GM18505 (cell line): ENCODE results near the gene TTLL4.
"Not testable (repeated sequence)": the region's sequence is repeated elsewhere in the genome, so short reads cannot be mapped to it uniquely, and the experiment has no call there.

Experiments used
- ATAC-seq: cut with Tn5 transposase; IDR thresholded peaks from one replicate; pipeline ENCODE4 v1.9.1; 2021; ENCODE audit not compliant: unreplicated experiment
- POLR2A ChIP-seq: IDR thresholded peaks from 4 replicates; pipeline ENCODE4 v1.6.1; 2011; ENCODE audit warnings: borderline replicate concordance; ENCODE audit not compliant: insufficient read depth, insufficient read length; ENCODE audit errors: extremely low read depth

The TTLL4 gene

GRCh38 chr2:218746470-218746795, 35.8 kb downstream of the TTLL4 start:
- no peak for ATAC-seq
- TF ChIP-seq POLR2A = no peak

DNA sequence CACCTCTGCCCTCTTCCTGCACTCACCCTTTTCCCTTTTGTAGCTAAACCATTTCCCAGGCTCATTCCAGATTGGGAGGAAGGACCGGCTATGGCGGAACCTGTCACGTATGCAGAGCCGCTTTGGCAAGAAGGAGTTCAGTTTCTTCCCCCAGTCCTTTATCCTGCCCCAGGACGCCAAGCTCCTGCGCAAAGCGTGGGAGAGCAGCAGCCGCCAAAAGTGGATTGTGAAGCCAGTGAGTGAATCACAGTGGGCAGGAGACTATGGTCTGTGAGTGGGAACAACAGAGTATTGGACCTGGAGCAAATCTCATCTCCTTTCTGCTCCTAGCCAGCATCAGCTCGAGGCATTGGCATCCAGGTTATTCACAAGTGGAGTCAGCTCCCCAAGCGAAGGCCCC, 36.3 kb downstream of the TTLL4 start:
- TF ChIP-seq POLR2A = no peak

GRCh38 chr2:218748741-218749441, 38.3 kb downstream of the TTLL4 start:
- ATAC-seq = no peak
- no peak for TF ChIP-seq POLR2A

More for the DNA sequence above, 36.3 kb downstream of the TTLL4 start:
- ATAC-seq = no peak

GRCh38 chr2:218754201-218754600, 43.6 kb downstream of the TTLL4 start:
- no peak for TF ChIP-seq POLR2A
- ATAC-seq = no peak

GRCh38 chr2:218754781-218755180, 44.1 kb downstream of the TTLL4 start:
- no peak for TF ChIP-seq POLR2A
- no peak for ATAC-seq

DNA sequence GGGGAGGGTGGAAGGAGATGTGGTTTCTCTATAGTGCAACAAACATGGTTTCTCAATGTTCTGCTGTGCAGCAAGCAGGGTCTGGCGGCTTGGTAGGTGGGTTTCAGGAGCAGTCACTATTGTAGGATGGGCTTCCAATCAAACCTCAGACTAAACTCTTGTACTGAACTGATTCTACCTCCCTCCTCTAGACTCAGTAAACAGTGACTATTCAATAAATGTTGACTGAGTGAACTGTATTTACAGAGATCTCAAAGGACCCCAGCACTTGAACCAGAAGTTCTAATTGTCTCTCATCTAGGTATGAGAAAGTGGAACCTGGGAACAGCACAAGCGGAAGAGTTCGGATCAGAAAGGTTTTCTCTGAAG, 44.5 kb downstream of the TTLL4 start:
- no peak for ATAC-seq
- TF ChIP-seq POLR2A = no peak

DNA sequence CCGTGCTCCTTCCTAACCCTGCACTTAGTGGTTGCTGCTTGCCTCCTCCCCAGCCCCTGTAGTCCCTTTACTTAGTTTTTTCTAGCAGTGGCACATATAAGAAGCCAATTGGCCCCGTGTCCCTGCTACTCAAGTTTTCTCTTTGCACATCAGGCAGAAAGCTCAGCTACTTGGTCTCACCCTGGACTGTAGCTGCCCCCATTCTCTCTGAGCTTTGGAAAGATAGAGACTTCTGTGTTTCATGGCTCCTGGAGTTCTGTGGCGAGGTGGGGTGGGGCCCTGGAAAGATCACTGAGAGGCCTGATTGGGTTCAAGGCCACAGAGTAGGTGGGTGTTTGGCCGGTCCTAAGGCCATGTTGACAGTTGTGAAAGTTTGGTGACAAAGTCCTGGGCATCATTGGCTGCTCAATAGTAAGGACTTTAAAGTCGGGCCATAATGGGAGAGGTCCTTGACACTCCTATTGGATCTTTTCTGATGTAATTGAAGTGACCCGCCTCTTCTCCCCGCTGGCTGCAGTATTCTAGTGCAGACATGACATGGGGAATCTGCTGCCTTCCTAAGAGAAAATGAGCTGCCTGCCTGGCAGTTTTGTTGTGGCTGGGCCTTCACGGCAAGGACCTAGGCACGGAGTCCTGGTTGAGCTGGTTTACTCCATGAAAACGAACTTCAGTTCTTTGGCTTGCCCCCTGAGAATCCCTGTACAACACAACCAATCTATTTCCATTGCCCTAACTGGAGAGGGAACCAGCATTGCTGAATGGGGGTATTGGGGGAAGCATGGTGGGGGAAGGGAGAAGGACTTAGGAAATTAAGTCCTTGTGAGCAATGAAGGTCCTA, 45.2 kb downstream of the TTLL4 start:
- ATAC-seq = no peak
- TF ChIP-seq POLR2A = no peak

- no peak for TF ChIP-seq POLR2A
- no peak for ATAC-seq
Observed at GRCh38 chr2:218756599-218757377, 46.2 kb downstream of the TTLL4 start.

GRCh38 chr2:218761795-218762194, 51.2 kb downstream of the TTLL4 start:
- TF ChIP-seq POLR2A = no peak
- no peak for ATAC-seq

DNA sequence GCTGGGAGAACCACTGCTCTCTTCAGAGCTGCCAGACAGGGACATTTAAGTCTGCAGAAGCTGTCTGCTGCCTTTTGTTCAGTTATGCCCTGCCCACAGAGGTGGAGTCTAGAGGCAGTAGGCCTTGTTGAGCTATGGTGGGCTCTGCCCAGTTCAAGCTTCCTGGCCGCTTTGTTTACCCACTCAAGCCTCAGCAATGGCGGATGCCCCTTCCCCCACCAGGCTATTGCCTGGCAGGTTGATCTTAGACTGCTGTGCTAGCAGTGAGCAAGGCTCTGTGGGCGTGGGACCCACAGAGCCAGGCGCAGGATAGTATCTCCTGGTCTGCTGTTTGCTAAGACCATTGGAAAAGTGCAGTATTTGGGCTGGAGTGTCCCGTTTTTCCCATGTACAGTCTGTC, 62.1 kb downstream of the TTLL4 start:
- not testable (repeated sequence) for ATAC-seq

DNA sequence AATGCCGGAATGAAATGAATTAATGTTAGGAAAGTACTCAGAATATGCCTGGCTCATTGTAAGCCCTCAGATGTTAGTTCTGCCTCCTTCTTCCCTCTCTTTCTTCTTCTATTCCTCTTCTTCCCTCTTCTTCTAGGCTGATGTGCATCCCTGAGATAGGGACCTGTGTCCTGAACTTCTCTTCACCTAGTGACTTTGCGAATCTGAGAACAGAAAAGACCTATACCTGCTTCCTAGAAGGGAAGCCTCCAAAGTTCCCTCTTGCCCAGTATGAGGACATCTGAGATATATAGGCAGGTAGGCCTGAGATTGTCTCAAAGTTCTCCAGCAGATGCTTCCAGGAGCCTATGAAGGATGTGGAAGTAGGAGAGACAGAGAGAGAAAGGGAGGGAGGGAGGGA, 63.2 kb downstream of the TTLL4 start:
- TF ChIP-seq POLR2A = no peak
- no peak for ATAC-seq

DNA sequence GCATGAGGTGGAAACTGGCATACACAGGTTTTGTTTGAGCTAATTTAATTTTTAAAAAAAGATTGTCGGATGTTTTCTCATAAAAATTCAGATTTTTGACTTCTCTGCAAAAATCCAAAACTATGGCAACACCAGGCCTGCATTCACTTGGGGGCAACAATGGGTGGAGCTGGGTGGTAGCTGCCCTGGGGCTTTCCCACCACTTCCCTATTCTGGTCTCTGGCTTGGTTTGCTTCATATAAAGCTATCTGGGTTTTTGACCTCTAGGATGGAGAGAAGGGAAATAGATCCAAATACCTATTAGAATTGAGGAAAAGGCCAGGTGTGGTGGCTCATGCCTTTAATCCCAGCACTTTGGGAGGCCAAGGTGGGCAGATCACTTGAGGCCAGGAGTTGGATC, 65.9 kb downstream of the TTLL4 start:
- TF ChIP-seq POLR2A = no peak

DNA sequence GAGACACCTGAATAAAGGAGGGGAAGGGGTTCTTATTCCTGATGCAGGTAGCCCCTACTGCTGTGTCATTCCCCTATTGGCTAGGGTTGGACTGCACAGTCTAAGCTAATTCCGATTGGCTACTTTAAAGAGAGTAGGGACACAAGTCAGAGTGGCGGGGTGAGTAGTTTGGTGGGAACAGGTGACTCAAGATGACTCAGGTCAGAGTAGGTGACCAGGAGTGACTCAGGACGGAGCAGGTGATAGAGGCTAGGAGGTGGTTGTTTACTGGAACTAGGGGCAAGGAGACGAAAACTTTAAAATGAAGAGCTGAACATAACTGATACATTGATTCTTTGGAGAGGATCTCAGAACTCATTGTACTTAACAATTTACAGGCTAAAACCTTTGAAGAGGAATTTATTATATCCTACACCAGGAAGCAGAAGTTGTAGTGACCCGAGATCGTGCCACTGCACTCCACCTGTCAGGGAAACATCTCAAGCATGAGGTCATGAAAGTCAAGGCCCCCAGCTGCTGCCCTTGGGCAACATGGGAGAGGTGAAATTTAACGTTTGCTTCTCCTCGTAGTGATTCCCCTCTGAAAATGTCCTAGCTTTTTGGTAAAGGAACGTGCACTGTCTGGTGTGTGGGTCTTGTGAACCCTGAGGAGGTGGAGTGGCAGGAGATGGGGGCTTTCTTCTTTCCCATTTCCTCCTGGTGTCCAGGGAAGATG, 66.8 kb downstream of the TTLL4 start:
- no peak for ATAC-seq
- no peak for TF ChIP-seq POLR2A

More for the DNA sequence above, 65.9 kb downstream of the TTLL4 start:
- ATAC-seq = no peak
